HUES48 (cell line): ENCODE results near the gene EVA1C.

Experiments used
- H3K27ac ChIP-seq: one replicate; pipeline ENCODE4 v1.7.0; 2013; ENCODE audit warnings: low read depth, low read length, inconsistent platforms
- H3K27me3 ChIP-seq: 2 replicates; pipeline ENCODE4 v1.6.1; 2013; ENCODE audit warnings: mild to moderate bottlenecking, low read length; ENCODE audit not compliant: control insufficient read depth, insufficient read depth
- H3K36me3 ChIP-seq: 2 replicates; pipeline ENCODE4 v1.6.1; 2013; ENCODE audit warnings: low read length; ENCODE audit not compliant: control insufficient read depth, insufficient read depth
- H3K4me1 ChIP-seq: 2 replicates; pipeline ENCODE4 v1.6.1; 2013; ENCODE audit warnings: mild to moderate bottlenecking, low read length; ENCODE audit not compliant: control insufficient read depth, insufficient read depth
- H3K4me3 ChIP-seq: 2 replicates; pipeline ENCODE4 v1.5.1; 2013; ENCODE audit warnings: mild to moderate bottlenecking, low read depth, low read length
- H3K9ac ChIP-seq: 2 replicates; pipeline ENCODE4 v1.6.1; 2013; ENCODE audit warnings: mild to moderate bottlenecking, low read depth, low read length, moderate library complexity
- H3K9me3 ChIP-seq: 2 replicates; pipeline ENCODE4 v1.6.1; 2013; ENCODE audit warnings: low read length; ENCODE audit not compliant: control insufficient read depth, insufficient read depth

The EVA1C gene

GRCh38 chr21:32463367-32463766, 50.9 kb downstream of the EVA1C start:
- H3K4me1 ChIP-seq = no peaks in the 10 kb centered on the region
- no peak overlapping the region for H3K4me3 ChIP-seq
- H3K36me3 ChIP-seq = no peaks in the 10 kb centered on the region
- no peaks in the 10 kb centered on the region; the same call in 1 of the 2 replicates for H3K9me3 ChIP-seq
- no peaks in the 10 kb centered on the region for H3K27me3 ChIP-seq
- H3K27ac ChIP-seq = no peak overlapping the region
- H3K9ac ChIP-seq = no peak overlapping the region

DNA sequence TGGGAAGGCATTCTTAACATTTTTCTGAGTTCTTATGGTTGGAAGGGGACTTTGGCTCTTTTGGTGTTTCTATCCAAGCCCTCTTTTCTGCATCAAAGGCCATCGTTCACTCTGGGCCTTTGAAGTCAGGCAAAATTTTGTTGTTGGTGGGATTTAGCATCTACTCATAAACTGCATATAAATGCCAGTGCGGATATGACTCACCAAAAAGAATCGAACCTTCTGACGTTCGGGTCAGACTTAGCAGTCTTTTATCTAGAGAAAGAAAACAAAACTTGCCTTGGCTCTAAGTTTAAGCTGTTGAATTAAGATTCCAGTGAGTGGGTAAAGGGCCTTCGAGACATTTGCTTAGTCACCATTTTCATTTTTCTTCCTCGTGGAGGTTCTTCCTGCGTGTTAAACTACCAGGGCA, 51.4 kb downstream of the EVA1C start:
- Histone ChIP-seq H3K27me3 (no peaks in the 10 kb centered on the region), H3K9ac (no peak overlapping the region), H3K4me1 (no peaks in the 10 kb centered on the region), H3K4me3 (no peak overlapping the region), H3K9me3 (no peaks in the 10 kb centered on the region; the same call in 1 of the 2 replicates), H3K27ac (no peak overlapping the region), H3K36me3 (no peaks in the 10 kb centered on the region)

DNA sequence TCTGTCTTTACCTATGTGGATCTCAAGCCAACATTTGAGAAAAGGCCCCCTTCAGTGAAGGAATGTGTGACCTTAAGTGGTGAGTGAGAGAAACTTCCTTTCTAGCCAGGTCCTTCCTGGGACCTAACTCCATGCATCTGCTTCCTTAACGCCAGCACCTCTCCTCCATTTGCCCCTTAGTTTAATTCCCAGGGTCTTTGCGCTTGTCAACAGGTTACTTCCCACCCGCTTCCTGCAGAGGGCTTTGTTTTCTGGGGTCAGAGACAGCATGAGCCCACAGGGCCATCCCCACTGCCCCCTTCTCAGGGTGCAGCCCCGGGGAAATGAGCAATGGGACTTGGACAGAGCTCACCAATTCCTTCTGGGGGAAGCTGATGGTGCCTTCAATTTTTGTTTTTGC, 54.8 kb downstream of the EVA1C start:
- Histone ChIP-seq H3K9ac (no peak overlapping the region), H3K4me1 (no peaks in the 10 kb centered on the region), H3K27me3 (no peaks in the 10 kb centered on the region), H3K4me3 (no peak overlapping the region), H3K36me3 (no peaks in the 10 kb centered on the region), H3K27ac (no peak overlapping the region), H3K9me3 (no peaks in the 10 kb centered on the region; the same call in 1 of the 2 replicates)

DNA sequence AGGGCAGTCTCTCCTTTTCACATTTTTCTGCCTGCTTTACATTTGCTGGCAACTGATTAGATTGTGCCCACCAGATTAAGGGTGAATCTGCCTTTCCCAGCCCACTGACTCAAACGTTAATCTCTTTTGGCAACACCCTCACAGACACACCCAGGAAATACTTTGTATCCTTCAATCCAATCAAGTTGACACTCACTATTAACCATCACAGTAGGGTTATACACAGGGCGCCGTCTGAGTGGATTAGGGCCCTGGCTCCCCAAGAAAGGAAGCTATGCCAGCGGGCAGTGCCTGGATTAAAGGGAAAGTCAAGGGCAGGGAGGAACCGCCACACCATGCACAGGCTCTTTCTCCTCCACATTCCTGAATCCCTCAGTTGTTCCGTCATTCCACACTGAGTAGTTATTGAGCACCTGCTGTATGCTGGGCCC, 56.2 kb downstream of the EVA1C start:
- no peaks in the 10 kb centered on the region for H3K36me3 ChIP-seq
- H3K9me3 ChIP-seq = no peaks in the 10 kb centered on the region
- no peak overlapping the region for H3K4me3 ChIP-seq
- no peak overlapping the region for H3K9ac ChIP-seq
- no peaks in the 10 kb centered on the region for H3K27me3 ChIP-seq
- H3K27ac ChIP-seq = no peak overlapping the region
- H3K4me1 ChIP-seq = no peaks in the 10 kb centered on the region

DNA sequence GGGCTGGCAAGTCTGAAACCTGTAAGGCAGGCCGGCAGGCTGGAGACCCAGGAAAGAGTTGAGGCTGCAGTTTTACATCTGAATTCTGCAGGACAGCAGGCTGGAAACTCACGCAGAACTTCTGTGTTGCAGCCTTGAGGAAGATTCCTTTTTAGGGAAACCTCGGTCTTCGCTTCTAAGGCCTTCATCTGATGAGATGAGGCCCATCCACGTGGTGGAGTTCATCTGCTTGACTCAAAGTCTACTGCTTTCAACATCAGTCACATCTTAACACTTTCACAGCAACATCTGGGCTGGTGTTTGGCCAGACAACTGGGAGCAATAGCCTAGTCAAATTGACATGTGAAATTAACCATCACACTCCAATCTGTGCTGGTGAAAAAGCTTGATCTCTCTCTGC, 57.1 kb downstream of the EVA1C start:
- no peak overlapping the region for H3K9ac ChIP-seq

GRCh38 chr21:32470206-32470605, 57.7 kb downstream of the EVA1C start:
- Histone ChIP-seq H3K27ac (no peak overlapping the region), H3K9ac (no peak overlapping the region), H3K4me3 (no peak overlapping the region), H3K36me3 (no peaks in the 10 kb centered on the region), H3K4me1 (no peaks in the 10 kb centered on the region), H3K27me3 (no peaks in the 10 kb centered on the region), H3K9me3 (no peaks in the 10 kb centered on the region)

More for the DNA sequence above, 57.1 kb downstream of the EVA1C start:
- Histone ChIP-seq H3K27ac (no peak overlapping the region), H3K36me3 (no peaks in the 10 kb centered on the region), H3K4me1 (no peaks in the 10 kb centered on the region), H3K4me3 (no peak overlapping the region), H3K9me3 (no peaks in the 10 kb centered on the region), H3K27me3 (no peaks in the 10 kb centered on the region)

GRCh38 chr21:32472890-32473765, 60.6 kb downstream of the EVA1C start:
- Histone ChIP-seq H3K27ac (no peak overlapping the region), H3K9ac (no peak overlapping the region), H3K4me3 (no peak overlapping the region), H3K36me3 (no peaks in the 10 kb centered on the region), H3K27me3 (no peaks in the 10 kb centered on the region), H3K9me3 (no peaks in the 10 kb centered on the region), H3K4me1 (no peaks in the 10 kb centered on the region)

- H3K27ac ChIP-seq = no peak overlapping the region
Measured at GRCh38 chr21:32474179-32475059, 61.9 kb downstream of the EVA1C start.

DNA sequence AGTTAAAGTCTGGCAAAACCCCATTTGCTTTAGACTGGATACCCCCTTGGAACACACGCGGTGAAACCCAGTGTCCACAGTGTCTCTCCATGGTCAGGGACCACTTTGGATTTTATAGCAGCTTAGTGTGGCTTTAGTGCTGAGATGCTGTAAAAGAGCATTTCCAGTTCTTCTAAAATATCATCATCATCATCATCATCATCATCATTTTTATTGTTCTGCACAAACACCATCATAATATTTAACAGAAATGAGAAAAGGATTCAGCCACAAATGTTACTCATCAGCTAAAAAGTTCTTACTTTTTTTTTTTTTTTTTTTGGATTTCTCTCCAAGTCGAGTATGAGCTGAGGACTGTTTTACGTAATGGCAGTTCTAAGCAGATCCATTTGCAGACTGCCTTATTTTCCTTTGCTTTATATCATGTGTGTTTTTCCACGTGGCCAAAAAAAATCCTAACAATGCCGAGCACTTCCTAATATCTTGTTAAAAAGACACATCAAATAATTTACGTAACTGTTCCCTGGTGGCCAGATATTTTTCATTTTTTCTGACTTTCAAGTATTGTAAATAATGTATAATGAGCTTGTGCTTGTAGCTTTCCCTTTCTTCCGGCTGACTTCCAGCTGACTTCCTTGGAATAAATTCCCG, 62.8 kb downstream of the EVA1C start:
- Histone ChIP-seq H3K27ac (no peak overlapping the region), H3K36me3 (no peaks in the 10 kb centered on the region), H3K4me1 (no peaks in the 10 kb centered on the region), H3K9me3 (no peaks in the 10 kb centered on the region), H3K27me3 (no peaks in the 10 kb centered on the region), H3K9ac (no peak overlapping the region), H3K4me3 (no peak overlapping the region)

More at GRCh38 chr21:32474179-32475059, 61.9 kb downstream of the EVA1C start:
- Histone ChIP-seq H3K36me3 (no peaks in the 10 kb centered on the region), H3K4me1 (no peaks in the 10 kb centered on the region), H3K27me3 (no peaks in the 10 kb centered on the region), H3K9me3 (no peaks in the 10 kb centered on the region), H3K9ac (no peak overlapping the region), H3K4me3 (no peak overlapping the region)

DNA sequence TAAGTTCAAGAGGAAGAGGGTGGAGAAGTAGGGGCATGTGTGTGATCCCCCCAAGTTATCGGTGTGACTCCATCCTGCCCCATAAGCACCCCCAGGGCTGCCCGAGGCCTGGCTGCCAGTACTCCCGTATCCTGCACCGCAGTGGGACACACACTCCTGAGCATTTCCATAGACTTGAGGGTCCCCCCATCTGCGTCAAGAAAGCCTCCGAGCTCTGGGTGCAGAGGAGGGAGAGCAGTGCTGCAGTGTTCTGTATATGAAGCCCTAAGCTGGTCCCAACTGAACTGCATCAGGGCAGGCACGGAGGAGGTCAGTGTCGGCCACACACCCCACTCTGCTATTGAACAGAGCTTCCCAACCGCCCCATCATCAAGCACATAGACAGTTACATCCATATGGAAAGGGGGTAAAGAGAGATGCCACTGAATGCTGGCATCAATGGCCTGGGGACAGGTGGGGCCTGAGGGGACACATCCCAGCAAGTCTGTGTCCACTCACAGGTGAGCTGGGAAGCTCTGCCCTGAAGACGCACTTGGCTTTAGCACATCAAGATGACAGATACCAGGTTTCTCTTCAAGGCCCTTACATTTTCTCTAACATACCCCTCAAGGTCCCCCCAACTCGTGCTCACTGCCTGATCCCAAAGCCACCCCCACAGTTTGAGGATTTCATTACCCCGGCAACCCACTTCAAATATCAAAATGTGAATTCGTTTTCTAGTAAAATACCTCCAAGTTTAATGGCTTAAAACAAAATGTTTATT, 64.3 kb downstream of the EVA1C start:
- Histone ChIP-seq H3K4me1 (peaks cover 3% of the 10 kb centered on the region; the same call in 1 of the 2 replicates), H3K27me3 (no peaks in the 10 kb centered on the region), H3K9me3 (no peaks in the 10 kb centered on the region), H3K9ac (no peak overlapping the region), H3K4me3 (no peak overlapping the region), H3K36me3 (no peaks in the 10 kb centered on the region), H3K27ac (no peak overlapping the region)
